Immature natural killer cell (primary cell): ENCODE measurements around the gene PPP1R14D. TPM values are rescaled to one million over a fixed set of nuclear protein-coding genes. Genes with fewer than 3 reads are reported as not detected.
"Not testable (repeated sequence)": the region's sequence is repeated elsewhere in the genome, so short reads cannot be mapped to it uniquely, and the experiment has no call there.

Source experiments
- DNase-seq, 3 donors: peaks; one replicate each; pipeline ENCODE4 v3.0.0; 2022; ENCODE audit warnings: mixed read lengths in 1 of 3
- H3K27ac Mint-ChIP-seq, 6 donors: one replicate each; pipeline ENCODE4 v1.8.0; 2020; ENCODE audit warnings: mixed read lengths in 6 of 6, mild to moderate bottlenecking in 5 of 6, inconsistent platforms in 4 of 6, moderate library complexity in 3 of 6
- H3K27me3 Mint-ChIP-seq, 3 donors: one replicate each; pipeline ENCODE4 v1.8.0; 2020 to 2021; ENCODE audit warnings: low read depth in 3 of 3, mild to moderate bottlenecking in 3 of 3, mixed read lengths in 3 of 3, moderate library complexity in 3 of 3, inconsistent platforms in 1 of 3
- H3K36me3 Mint-ChIP-seq, 3 donors: one replicate each; pipeline ENCODE4 v1.8.0; 2020; ENCODE audit warnings: mixed read lengths in 3 of 3, inconsistent platforms in 2 of 3, mild to moderate bottlenecking in 2 of 3
- H3K4me1 Mint-ChIP-seq, 2 donors: one replicate each; pipeline ENCODE4 v1.8.0; 2020; ENCODE audit warnings: inconsistent platforms in 2 of 2, mild to moderate bottlenecking in 2 of 2, mixed read lengths in 2 of 2, moderate library complexity in 1 of 2
- H3K4me3 Mint-ChIP-seq, 5 donors: one replicate each; pipeline ENCODE4 v1.8.0; 2020; ENCODE audit warnings: mild to moderate bottlenecking in 5 of 5, mixed read lengths in 5 of 5, inconsistent platforms in 3 of 5, moderate library complexity in 3 of 5
- H3K9me3 Mint-ChIP-seq, 6 donors: one replicate each; pipeline ENCODE4 v1.8.0; 2020; ENCODE audit warnings: mild to moderate bottlenecking in 6 of 6, mixed read lengths in 6 of 6, inconsistent platforms in 4 of 6, moderate library complexity in 3 of 6
- polyA plus RNA-seq, 3 donors: library from polyadenylated mRNA; unstranded; fragments of 300-500 nt; fragmentation: Illumina TruSeq; gene quantifications; one replicate each; pipeline ENCODE4 v1.2.3, GENCODE V29; 2021

The PPP1R14D gene, protein sequence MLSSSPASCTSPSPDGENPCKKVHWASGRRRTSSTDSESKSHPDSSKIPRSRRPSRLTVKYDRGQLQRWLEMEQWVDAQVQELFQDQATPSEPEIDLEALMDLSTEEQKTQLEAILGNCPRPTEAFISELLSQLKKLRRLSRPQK
- not detected for polyA plus RNA-seq

- DNase-seq, result no peak
- peaks cover 0 to 6% (median 0%) of the 10 kb centered on the region in 3 donors for H3K27me3 Mint-ChIP-seq
- H3K4me3 Mint-ChIP-seq, result no peak within 1 kb of the TSS
- H3K4me1 Mint-ChIP-seq, result no peaks in the 10 kb centered on the region
- no peaks in the 10 kb centered on the region for H3K36me3 Mint-ChIP-seq
- peak within 1 kb of the TSS in 1 of 6 donors; percentile 20 for H3K27ac Mint-ChIP-seq
- H3K9me3 Mint-ChIP-seq, result no peaks in the 10 kb centered on the region
Observed at GRCh38 chr15:40828447-40829036, at the start of gene PPP1R14D. Gene PPP1R14D (minus strand): TSS chr15:40828708. CDS start chr15:40828641, 67 bp downstream.

DNA sequence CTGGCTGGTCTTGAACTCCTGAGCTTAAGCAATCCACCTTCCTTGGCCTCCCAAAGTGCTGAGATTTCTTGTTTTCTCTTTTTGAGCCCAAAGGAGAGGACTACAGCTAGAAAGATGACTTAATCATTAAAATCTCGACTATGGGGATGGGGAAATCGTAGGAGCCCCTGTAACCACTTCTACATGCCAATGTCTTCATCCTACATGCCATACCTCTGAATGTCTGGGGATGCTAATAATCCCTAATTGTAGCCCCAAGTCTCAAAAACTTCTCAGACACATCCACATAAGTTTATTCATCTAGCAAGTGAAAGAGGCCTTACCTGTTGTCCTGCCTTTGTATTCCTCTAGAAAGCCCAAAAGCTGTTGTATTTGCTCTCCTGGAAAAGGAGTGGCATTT is 49.2 kb upstream of the PPP1R14D start:
- H3K9me3 Mint-ChIP-seq, result no peaks in the 10 kb centered on the region
- H3K4me1 Mint-ChIP-seq, result peaks cover 6 to 8% of the 10 kb centered on the region in 2 donors
- no peak overlapping the region for H3K4me3 Mint-ChIP-seq
- no peak overlapping the region for H3K27ac Mint-ChIP-seq
- H3K27me3 Mint-ChIP-seq, result peaks cover 3 to 11% (median 8%) of the 10 kb centered on the region in 3 donors
- DNase-seq, result no peak
- peaks cover 0 to 5% (median 0%) of the 10 kb centered on the region in 3 donors for H3K36me3 Mint-ChIP-seq

GRCh38 chr15:40875991-40876730 is 47.7 kb upstream of the PPP1R14D start:
- no peak for DNase-seq
- H3K4me3 Mint-ChIP-seq, result no peak overlapping the region
- H3K27me3 Mint-ChIP-seq, result peaks cover 4 to 8% (median 8%) of the 10 kb centered on the region in 3 donors
- H3K4me1 Mint-ChIP-seq, result peaks cover 6 to 7% of the 10 kb centered on the region in 2 donors
- H3K27ac Mint-ChIP-seq, result no peak overlapping the region
- no peaks in the 10 kb centered on the region for H3K9me3 Mint-ChIP-seq
- peaks cover 0 to 5% (median 0%) of the 10 kb centered on the region in 3 donors for H3K36me3 Mint-ChIP-seq

- Mint-ChIP-seq H3K4me3 (peak within 1 kb of the TSS; percentile 62 to 85 (median 71)), H3K27me3 (peaks cover 5 to 8% (median 5%) of the 10 kb centered on the region in 3 donors), H3K27ac (no peak within 1 kb of the TSS), H3K4me1 (peaks cover 6 to 7% of the 10 kb centered on the region in 2 donors), H3K36me3 (peaks cover 0 to 5% (median 0%) of the 10 kb centered on the region in 3 donors), H3K9me3 (no peaks in the 10 kb centered on the region)
- peak; percentile 22 to 30 (median 27) for DNase-seq
Observed at GRCh38 chr15:40873694-40874561, 45.4 kb upstream of the PPP1R14D start, which contains the start of gene RHOV. Gene RHOV (minus strand): TSS chr15:40874234. CDS start chr15:40874139, 95 bp downstream.

DNA sequence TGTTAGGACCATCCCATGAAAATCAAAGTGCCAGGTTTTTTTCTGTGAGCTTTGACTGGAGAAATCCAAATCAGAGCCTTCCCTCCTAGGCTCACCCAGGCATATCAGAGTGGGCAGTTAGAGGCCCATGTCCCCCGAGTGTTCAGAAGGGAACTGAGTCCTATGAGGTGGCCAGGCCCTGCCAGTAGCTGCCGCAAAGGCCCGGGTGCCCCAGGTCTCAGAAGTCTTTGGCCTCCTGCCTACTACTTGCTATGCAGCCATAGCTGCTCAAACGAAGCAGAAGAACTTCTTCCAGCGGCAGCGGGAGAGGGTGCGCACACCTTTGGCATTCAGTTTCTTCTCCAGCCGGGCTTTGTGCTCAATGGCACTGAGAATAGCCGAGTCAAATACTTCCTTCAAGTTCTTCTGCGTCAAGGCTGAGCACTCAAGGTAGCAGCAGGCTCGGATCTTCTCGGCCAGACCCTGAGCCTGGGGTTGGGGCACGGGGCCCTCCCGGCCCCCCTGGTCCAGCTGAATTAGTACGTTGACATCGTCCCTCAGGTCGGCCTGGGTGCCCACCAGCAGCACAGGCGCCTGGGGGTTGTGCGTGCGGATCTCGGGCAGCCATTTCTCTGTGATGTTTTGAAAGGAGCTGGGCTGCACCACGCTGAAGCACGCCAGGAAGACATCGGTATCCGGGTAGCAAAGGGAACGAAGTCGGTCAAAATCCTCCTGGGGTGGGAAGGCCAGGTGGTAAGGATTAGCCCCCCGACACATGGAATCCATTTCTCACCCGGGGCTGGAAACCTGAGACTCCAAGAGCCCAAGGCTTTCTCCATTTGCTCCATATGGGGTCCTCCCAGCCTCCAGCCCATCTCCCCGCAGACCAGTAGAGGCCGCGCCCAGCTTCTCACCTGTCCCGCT is 44.5 kb upstream of the PPP1R14D start:
- H3K4me1 Mint-ChIP-seq, result peaks cover 6 to 7% of the 10 kb centered on the region in 2 donors
- H3K9me3 Mint-ChIP-seq, result no peaks in the 10 kb centered on the region
- peaks cover 5 to 8% (median 5%) of the 10 kb centered on the region in 3 donors for H3K27me3 Mint-ChIP-seq
- H3K4me3 Mint-ChIP-seq, result peak overlapping the region; percentile 27 to 69 (median 59)
- H3K36me3 Mint-ChIP-seq, result peaks cover 0 to 5% (median 0%) of the 10 kb centered on the region in 3 donors
- no peak overlapping the region for H3K27ac Mint-ChIP-seq
- DNase-seq, result no peak

DNA sequence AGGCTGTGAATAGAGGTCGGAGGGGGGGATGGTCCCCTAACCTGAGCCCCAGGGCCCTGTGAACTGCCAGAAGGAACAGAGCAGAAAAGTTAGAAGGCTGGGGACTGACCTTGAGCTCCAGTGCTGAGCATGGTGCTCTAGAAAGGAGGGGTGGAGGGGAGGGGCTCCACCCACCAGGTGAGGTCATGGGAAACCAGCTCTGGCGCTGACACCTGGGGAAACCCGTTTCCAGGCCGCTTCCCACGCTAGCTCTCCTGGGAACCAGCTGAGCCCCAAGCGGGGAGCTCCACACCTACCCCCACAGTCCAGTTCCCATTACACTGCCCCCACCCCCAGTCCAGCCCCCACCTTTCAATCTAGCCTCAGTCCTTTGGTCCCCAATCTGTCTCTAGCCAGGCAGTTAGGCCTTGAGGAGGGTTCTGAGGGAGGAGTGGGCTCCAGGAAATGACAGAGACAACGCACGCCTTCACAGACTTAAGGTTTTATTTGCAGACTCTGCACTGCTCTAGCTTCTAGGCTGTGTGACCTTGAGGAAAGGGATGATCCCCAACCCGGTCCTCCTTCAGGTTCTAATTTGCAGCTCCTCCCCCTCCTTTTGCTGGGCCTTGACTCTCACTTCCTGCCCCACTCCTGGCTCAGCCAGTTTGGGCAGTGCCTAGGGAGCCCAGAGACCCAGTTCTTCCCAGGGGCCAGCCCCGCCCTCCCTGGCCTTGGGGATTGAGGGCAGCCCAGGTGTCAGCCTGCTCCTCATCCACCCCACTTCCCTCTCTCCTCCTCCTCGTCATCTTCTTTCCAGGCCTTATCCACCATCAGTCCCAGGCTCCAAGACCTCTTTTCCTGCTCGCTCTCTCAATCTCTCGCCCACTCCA is 43.5 kb upstream of the PPP1R14D start:
- H3K27ac Mint-ChIP-seq, result peak overlapping the region in 1 of 6 donors; percentile 45
- peaks cover 5 to 8% (median 5%) of the 10 kb centered on the region in 3 donors for H3K27me3 Mint-ChIP-seq
- H3K4me1 Mint-ChIP-seq, result peaks cover 6 to 7% of the 10 kb centered on the region in 2 donors
- DNase-seq, result no peak
- no peaks in the 10 kb centered on the region for H3K9me3 Mint-ChIP-seq
- peak overlapping the region in 4 of 5 donors; percentile 7 to 51 (median 26) for H3K4me3 Mint-ChIP-seq
- H3K36me3 Mint-ChIP-seq, result peaks cover 0 to 5% (median 0%) of the 10 kb centered on the region in 3 donors

DNA sequence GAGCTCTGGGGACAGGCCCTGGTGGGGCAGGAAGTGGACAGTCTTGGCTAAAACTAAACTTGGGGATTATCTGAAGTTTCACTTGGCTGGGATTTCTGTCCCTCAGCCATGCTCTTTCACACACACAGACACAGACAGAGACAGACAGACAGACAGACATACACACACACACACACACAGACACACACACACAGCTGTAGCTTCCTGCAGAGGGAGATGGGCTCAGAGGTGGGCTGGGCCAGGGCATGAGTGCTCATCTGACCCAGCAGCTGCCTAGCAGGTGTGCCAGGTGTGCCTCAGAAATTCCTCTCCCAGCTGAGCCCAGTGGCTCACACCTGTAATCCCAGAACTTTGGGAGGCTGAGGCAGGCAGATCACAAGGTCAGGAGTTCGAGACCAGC is 42.2 kb upstream of the PPP1R14D start:
- DNase-seq, result no peak
- Mint-ChIP-seq H3K4me3 (no peak overlapping the region), H3K27ac (peak overlapping the region in 1 of 6 donors; percentile 12), H3K27me3 (peaks cover 6 to 9% (median 7%) of the 10 kb centered on the region in 3 donors), H3K36me3 (peaks cover 0 to 5% (median 0%) of the 10 kb centered on the region in 3 donors), H3K4me1 (peaks cover 6 to 7% of the 10 kb centered on the region in 2 donors), H3K9me3 (no peaks in the 10 kb centered on the region)

GRCh38 chr15:40869686-40870085 is 41.2 kb upstream of the PPP1R14D start:
- Mint-ChIP-seq H3K4me1 (peaks cover 6 to 7% of the 10 kb centered on the region in 2 donors), H3K9me3 (no peaks in the 10 kb centered on the region), H3K36me3 (peaks cover 0 to 5% (median 0%) of the 10 kb centered on the region in 3 donors), H3K27me3 (peaks cover 5 to 9% (median 9%) of the 10 kb centered on the region in 3 donors), H3K4me3 (no peak overlapping the region), H3K27ac (no peak overlapping the region)
- no peak for DNase-seq

GRCh38 chr15:40867199-40867598 is 38.7 kb upstream of the PPP1R14D start:
- Mint-ChIP-seq H3K27me3 (peaks cover 4 to 13% (median 8%) of the 10 kb centered on the region in 3 donors), H3K9me3 (no peaks in the 10 kb centered on the region)

GRCh38 chr15:40863660-40864270 is 35.3 kb upstream of the PPP1R14D start:
- H3K4me3 Mint-ChIP-seq, result no peak overlapping the region

More at GRCh38 chr15:40867199-40867598, 38.7 kb upstream of the PPP1R14D start:
- H3K36me3 Mint-ChIP-seq, result no peaks in the 10 kb centered on the region
- no peak overlapping the region for H3K27ac Mint-ChIP-seq
- DNase-seq, result no peak
- no peaks in the 10 kb centered on the region for H3K4me1 Mint-ChIP-seq
- no peak overlapping the region for H3K4me3 Mint-ChIP-seq

GRCh38 chr15:40861147-40861546 is 32.6 kb upstream of the PPP1R14D start:
- H3K4me3 Mint-ChIP-seq, H3K4me1 Mint-ChIP-seq, H3K9me3 Mint-ChIP-seq, H3K36me3 Mint-ChIP-seq, H3K27ac Mint-ChIP-seq, DNase-seq: not testable (repeated sequence)
- H3K27me3 Mint-ChIP-seq, result peaks cover 4 to 27% (median 9%) of the 10 kb centered on the region in 3 donors

More at GRCh38 chr15:40863660-40864270, 35.3 kb upstream of the PPP1R14D start:
- Mint-ChIP-seq H3K4me1 (peaks cover 0 to 2% of the 10 kb centered on the region in 2 donors), H3K9me3 (no peaks in the 10 kb centered on the region), H3K27me3 (peaks cover 4 to 28% (median 11%) of the 10 kb centered on the region in 3 donors), H3K27ac (no peak overlapping the region), H3K36me3 (no peaks in the 10 kb centered on the region)
- DNase-seq, result no peak
